GM19328 (cell line): ENCODE data around the gene KCNIP1.

Experiments
- ATAC-seq: cut with Tn5 transposase; IDR thresholded peaks from one replicate; pipeline ENCODE4 v1.9.1; 2021; ENCODE audit warnings: mild to moderate bottlenecking, moderate library complexity; ENCODE audit not compliant: unreplicated experiment

The KCNIP1 gene

DNA sequence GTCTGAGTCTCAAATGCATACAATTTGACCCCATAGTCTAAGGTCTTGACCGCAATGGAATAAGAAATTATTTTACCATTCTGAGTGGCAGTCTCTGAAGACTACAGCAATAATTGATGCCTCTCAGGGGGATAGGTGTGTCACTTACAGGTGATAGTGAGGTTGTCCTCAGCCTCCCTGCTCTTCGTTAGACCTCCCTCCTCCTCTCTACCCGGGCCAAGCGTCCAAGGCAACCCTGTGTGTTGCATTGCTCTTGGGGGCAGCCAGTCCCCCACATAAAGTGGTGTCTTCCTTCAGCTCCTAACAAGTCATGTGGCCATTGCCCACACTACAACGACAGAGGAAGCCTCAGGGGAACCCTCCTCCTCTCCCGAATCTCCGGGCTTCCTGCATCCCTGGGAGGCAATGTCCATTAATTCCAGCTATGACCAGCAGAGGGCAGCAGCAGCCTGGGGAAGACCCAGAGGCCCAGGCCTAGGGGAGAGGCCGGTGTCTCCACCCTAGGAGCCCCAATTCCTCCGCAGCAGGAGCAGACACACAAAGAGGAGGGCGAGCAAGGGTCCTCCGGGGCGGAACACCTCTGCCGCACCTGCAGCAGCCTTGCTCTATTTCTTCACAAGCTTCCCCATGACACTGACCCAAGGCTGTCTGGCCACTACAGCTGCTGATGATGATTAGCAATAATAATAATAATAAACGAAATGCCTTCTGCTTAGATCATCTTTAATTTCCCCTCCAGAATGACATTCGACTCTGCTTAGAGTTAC, 134.8 kb downstream of the KCNIP1 start:
- ATAC-seq: no peak

DNA sequence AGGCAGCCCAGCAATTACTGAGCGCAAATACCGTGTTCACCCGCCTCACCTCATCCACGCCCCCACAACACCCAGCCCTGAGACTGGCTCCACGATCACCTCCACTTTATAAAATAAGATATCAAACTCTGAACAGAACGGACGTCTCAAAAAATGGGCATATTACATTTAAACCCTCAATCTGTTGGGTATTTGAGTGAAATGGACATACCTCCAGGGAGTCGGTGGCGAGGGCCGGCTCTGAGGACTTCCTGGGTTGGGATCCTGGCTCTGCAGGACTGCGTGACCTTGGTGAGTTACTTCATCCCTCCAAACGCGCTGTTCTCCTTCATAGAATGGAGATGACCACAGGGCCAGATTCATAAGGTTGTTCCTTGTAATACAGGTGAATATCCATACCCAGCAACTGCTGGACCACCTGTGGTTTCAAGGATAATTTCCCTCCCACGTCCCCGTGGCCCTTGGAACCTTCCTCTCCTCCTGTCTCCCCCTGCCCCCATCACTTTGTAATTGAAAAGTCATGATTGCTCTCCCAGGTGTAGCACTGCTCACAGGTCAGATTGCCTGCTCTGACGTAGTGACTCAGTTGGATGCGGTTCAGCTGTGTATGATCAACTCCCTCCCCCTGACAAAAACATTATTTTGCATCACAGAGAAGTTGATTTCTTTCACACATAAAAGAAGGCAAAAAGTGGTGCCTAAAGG, 135.6 kb downstream of the KCNIP1 start:
- no peak for ATAC-seq

DNA sequence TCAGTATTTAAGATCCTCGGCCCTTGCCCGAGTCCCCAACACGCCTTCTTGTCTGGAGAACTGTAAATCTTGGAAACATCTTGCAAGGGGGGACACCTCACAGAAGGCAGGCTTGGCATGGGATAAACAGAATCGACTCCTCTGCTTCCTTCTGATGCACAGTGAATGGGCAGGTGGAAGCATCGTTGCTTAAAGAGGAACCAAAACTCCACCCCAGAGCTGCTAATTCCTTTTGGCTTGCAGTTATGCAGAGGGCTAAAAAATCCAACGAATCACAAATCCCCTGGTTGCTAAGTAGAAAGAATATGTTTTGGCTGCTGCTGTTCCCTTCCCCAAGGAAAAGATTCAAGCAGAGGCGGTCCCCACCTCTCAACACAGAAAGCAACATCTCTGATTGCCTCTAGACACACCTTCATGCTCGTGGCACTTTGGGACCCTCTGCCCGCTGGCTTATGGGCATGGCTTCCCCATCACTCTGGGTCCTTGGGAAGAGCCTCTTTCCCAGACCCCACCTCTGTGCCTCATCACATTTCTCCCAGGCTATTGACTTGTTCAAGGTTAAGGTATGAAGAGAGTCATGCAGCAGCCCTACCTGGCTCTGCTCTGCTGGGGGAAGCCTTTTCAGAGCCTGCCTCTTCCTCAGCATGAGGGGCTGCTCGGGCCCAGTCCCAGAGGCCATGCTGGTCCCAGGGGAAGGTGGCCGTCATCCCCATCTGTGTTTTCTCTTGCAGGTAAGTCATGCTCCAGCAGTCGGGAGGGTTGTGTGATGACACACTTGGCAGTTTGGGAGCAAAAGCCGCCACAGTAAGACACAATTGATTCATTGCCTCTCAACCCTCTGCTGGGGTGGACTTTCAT, 137.1 kb downstream of the KCNIP1 start:
- ATAC-seq: no peak

DNA sequence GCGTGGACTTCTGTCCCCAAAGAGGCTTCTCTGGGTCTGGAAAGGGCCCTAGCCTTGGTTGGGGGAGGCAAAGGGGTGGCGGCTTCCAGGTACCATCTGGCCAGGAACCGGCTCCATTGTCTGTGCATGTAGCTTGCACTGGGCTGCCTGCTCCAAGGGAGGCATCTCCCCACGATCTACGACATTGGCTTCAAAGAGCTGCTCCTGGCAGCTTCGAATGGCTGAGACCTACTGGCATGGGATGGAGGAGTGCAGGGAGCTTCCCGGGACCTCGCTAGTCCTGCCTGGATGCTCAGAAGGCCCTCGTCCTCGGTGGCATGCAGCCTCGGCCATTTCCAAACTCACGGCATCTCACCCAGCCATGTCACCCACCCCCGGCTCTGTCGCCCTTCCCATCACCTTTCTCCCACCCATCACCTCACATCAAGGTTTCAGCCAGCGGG, 137.8 kb downstream of the KCNIP1 start:
- no peak for ATAC-seq

DNA sequence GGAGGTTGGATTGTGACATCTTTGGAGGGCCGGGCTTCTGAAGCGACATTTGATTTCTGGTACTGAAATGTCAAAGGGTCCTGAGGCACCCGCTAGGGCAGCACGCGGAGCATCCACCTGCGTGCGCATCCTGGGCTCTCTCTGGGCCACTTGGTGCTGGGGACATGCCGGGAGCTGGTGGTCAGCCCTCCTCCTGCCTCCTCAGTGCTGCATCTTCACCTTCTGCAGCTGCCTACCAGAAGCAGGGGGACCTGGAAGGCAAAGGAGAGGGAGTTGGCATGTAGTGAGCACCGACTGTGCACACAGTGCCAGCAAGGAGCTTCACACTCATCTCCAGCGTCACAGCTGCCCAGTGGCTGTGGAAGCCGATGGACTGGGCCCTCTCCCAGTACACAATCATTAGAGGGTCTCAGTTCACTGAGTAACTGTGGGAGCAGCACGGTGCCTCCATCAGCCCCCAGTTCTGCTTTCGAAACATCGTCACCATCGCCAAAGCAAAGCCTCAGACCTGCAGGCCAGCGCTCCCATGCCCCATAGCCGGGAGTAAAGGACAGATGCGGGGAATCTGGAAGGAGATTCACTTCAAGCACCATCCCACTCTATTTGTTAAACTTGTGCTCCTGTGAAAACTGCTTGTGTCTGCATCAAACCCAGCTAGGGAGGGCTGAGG, 138.4 kb downstream of the KCNIP1 start:
- no peak for ATAC-seq

DNA sequence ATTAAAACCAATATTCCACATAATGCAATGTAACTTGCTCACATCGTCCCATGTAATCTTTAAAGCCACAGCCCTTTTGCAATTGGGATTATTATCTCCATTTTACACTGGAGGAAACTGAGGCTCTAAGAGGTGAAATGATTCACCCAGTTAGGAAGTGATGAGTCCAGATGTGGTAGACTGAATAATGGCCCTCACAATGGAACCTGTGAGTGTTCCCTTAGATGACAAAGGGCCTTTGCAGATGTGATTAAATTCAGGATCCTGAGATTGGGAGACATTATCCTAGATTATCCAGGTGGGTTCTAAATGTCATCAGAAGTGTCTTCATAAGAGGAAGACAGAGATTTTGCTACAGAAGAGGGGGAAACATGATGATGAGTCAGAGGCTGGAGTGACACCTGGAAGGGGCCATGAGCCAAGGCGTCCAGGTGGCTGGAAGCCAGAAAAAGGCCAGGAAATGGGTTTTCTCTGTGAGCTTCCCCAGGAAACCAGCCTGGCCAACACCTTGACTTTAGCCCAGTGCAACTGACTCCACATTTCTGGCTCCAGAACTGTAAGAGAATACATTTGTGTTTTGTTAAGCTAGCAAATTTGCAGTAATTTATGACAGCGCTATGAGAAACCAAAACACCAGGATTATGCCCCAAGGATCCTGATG, 139.1 kb downstream of the KCNIP1 start:
- ATAC-seq: no peak

DNA sequence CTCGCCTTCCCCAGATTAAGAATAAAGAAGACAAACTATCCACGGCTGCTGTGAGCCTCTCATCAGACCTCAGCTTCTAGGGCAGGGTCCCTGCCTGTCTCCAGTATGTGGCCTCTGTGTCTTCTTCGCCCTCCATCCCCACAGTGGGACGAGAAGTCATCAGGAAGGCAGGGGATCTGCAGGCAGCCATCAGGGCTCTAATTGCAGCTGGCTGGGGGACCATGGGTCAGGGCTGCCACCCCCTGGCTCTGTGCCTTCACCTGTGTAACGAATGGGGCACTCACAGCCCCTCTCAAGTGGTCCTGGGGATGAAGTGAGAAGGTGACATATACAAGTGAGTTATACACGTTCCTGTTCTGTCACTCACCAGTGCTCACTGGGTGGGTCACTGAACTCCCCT, 139.8 kb downstream of the KCNIP1 start:
- ATAC-seq: no peak

DNA sequence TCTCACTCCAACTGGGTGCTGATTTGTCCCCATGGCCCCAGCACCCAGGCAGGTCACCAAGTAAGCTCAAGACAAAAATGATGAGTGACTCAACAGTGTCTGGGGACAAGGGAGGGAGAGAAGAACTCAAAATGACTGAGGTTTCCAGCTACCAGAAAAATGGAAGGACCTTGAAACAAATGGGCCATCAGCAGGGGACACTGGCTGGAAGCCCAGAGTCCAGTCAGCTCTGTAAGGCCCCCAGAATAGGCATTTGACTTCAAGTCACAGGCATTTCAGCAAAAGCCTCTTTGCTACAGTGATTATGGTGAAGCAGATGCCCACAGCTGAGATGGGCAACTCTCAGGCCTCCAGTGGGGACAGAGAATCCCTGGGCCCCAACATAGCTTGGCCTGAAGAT, 140.7 kb downstream of the KCNIP1 start:
- ATAC-seq: no peak

DNA sequence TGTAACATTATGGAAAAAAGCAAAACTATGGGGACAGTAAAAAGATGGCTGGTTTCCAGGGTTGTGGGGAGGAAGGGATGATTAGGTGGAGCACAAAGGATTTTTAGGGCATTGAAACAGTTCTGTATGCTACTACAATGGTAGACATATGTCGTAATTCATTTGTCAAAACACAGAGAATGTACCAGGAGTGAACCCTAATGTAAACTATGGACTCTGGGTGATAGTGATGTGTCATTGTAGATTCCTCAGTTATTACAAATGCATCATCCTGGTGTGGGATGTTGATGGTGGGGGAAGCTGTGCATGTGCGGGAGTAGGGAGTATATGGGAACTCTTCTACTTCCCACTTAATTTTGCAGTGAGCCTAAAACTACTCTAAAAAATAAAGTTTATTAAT, 144.7 kb downstream of the KCNIP1 start:
- no peak for ATAC-seq

DNA sequence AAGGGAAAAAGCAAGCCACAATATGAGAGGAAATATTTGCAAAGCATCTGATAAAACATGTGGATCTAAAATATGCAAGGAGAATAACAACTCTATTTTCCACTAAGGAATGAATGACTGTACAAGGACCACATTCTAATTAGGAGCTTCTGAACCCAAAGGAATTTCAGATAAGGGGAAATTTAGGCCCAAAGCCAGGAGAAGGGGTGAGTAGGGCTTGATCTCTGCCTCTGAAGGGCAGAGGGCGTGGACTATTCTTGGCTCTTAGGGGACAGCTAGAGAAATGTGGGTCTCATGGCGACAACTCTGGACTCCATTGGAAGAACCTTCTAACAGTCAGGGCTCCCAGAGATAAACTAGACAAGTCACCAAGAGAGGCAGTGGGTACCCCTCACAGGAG, 147.0 kb downstream of the KCNIP1 start:
- ATAC-seq: no peak

DNA sequence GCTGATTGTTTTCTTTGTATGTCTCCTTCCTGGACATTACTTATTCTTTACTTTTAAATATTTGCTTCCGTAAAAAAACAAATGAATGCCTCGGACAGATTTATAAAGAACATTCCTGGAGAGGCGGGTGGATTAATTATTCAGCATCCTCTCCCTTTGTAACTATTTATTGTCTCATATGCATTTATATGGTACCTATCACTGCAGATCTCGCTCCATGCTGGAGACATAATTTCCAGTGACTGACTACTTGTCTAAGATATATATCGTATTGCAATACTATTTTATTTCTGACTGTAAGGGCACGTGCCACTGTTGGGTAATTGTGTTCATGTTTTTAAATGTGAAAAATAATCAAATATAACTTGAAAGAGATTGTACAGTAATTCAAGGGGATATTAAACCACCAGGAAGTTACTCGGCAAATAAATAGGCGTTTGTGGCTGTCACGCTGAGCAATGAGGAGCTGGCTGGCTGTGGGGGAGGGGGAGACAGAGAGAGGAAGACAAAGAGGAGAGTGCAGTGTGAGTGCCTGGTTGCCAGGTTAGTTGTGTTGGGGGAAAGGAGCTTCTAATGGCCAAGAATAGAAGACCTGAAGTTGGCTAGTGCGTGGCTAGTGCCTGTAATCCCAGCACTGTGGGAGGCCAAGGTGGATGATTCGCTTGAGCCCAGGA, 147.9 kb downstream of the KCNIP1 start:
- no peak for ATAC-seq

DNA sequence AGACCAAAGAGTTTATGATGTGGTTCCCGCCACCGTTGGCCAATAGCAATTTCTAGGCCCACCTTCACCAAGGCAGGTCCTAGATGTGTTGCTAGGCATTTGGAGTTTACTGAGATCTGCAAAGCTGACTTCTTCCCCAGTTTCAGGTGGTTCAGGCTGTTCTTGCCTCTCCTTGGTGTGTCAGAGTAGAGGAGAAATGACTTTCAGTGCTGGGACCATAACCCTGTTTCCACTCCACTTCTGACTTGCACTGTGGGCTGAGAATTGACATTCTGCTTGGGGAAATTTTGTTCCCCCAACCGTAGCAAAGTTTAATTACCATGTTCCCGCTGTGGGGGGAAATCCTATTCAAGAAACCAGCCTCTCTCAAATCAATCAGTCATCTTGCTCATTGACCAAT, 151.7 kb downstream of the KCNIP1 start:
- ATAC-seq: no peak

DNA sequence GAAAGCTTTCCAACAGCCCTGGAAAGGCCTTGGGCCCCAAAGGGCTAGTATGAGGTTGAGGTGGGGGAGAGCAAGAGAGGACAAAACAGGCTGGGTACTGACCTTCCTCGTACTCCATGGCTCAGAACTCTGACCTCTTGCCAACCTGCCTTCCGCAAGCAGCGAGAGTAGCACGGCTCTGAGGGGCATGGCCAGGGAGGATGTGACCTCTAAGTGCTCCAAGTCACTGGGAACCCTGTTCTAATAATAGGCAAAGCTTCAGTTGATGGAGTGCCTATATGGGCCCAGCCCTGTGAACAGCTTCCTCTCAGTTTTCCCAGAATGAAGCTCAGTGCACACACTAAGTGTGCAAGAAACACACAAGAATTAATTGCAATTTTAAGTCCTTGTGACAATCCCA, 152.1 kb downstream of the KCNIP1 start:
- no peak for ATAC-seq

DNA sequence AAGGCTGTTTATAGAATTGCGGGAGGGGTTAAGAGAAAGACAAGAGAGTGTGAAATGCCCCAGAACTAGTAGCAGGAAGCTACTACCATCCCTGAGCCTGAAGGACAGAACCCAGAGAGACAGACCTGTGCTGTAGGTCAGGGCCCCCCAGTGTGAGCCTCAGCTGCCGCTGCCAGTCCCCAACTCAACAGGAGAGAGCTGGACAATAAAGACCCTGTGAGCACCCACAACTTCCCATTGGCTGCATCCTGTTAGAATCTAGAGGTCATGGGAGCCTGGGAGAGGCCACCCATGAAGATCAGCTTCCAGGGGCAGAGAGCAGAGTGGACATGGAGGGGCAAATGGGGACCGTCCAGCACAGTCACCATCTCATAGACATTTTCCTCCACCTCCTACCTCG, 152.5 kb downstream of the KCNIP1 start:
- ATAC-seq: no peak

DNA sequence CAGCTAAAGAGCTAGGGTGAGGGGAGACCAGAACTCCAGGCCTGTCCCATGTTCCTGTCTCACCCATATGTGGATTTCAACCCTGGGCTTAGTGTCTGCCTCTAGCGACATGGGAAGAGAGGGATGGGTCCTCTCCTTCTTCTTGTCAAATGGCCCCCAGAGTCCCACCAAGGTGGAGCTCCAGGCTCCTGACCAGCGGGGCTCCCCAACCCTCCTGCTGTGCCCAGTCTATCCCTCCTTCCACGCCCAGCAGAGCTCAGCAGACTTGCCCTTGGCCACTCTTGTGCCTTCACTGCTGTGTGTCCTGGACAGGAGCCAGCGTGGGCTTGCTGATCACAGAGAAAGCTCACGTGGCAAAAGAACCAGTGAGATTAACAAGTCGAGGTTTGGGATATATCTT, 156.7 kb downstream of the KCNIP1 start:
- no peak for ATAC-seq

DNA sequence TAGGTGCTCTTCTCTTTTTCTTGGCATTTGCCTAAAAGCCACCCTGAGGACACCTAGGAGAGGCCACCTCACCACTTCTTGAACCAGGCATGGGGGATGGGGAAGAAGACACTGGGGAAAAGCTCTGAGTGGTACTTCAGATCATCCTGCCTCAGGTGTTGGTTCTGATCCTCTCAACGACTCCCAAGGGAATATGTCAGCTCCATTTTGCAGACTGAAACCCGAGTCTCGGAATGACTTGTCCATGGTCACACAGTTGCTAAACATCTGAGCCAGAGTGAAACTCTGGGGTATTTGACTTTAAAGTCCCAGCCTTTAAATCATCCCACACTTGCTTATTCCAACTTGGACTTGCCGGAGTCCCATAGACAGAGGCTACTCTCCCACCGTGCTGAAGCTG, 159.1 kb downstream of the KCNIP1 start:
- ATAC-seq: no peak

DNA sequence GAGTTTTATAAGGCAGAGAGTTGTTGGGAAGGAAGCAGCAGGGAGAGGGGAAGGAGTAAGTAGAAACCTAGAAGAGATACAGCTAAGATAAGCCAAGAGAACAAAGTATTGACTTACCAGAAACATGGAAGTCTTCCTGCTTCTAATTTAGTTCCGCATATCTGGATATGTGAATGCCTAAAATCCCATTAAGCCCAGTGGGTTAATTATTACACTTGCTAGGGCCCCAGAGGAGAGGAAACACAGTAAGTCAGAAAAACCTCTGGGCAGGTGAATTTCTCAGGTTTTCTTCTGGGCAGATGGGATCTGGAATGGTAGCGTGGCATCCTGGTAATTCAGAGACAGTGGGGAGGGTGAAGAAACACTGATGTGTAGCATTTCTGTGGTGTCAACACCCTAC, 175.0 kb downstream of the KCNIP1 start:
- ATAC-seq: no peak

DNA sequence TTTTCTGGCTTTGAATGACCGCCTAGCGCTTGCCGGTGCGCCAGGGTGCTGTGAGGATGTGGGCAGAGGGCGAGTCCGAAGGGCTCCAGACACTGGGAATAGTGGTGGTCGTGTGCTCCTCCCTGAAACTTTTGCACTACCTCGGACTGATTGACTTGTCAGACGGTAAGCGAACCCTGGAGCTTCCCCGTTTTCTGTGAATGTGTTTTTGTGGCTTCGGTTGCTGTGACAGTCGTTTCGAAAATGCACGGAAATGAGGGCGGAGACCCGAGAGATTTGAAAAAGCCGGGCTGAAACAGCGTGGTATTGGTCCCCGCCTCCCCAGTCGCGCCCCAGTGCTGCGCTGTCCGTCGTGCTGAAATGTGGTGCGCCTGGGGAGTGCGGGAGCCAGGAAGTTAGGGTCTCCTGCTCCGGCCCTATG, 177.2 kb downstream of the KCNIP1 start:
- no peak for ATAC-seq

DNA sequence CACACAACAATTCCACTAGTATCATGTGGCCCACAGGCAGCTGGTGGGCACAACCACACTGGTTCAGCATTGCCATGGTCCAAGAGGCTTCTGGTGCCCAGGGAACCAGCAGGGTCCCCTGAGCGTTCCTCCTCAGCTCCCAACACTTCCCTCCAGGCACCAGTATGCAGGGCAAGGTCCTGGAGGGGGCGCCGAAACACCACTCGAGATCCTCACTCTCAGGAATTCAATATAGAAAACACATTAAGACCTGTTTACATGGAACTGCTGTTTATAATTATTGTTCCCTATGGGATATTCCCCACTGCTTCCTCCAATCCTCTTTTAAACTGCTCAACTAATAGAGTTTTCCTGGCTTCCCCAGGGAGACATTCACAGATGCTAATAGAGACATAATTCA, 187.8 kb downstream of the KCNIP1 start:
- ATAC-seq: no peak

DNA sequence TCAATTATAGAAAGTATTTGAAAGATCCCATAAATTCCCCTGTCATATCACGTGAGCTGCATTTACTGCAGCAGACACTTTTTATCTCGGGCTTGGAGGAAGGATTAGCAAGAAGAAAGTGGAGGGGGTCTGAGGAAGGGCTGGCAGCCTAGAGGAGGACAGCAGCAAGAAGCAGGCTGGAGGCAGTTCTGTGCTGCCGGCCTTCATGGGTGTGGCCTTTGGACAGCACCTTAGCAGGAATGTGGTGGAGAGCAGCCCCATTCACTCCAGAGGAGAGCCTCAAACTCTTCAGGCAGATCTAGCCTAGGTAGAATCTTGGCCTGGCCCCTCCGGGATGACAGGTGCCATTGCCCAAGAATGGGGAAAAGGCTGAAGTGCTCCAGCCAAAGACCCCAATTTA, 189.9 kb downstream of the KCNIP1 start:
- no peak for ATAC-seq
